Measurements from ENCODE around the gene ATMIN.

DNA sequence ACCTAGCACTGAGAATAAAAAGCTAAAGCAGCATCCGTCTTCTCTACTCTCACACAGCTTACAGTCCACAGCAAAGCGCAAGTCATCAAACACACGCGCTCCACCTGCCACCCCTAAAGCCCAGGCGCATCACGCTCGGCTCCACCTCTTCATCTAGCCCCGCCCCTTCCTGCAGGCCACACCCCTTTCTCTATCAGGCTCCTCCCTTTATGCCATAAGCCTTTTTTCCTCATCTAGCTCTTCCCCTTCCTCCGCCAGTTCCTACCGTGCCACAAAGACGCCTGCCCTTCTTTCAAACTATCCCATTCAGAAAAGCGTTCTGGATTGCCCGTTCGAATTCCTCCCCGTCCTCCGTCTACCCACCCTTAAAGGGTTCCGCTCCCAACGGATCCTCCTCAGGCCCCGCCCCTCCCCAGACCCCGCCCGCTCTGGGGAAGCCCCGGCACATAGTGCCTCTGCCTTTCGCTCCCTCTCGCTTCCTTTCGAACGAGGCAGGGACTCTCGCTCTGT, 41.0 kb downstream of the ATMIN start:
- TF ChIP-seq ZBTB33 (IDR thresholded peaks at IDR 0.05; ENCODE audit: extremely low read depth, insufficient replicate concordance, low read length) (no peak), RAD21 (IDR thresholded peaks at IDR 0.05; ENCODE audit: low read depth) (no peak), POLR2A (IDR thresholded peaks at IDR 0.05; ENCODE audit: borderline replicate concordance, extremely low read depth, insufficient read depth, insufficient read length) (no peak), EGR1 (IDR thresholded peaks at IDR 0.05; ENCODE audit: low read depth) (no peak)
- TF ChIP-seq, protein P1, sequence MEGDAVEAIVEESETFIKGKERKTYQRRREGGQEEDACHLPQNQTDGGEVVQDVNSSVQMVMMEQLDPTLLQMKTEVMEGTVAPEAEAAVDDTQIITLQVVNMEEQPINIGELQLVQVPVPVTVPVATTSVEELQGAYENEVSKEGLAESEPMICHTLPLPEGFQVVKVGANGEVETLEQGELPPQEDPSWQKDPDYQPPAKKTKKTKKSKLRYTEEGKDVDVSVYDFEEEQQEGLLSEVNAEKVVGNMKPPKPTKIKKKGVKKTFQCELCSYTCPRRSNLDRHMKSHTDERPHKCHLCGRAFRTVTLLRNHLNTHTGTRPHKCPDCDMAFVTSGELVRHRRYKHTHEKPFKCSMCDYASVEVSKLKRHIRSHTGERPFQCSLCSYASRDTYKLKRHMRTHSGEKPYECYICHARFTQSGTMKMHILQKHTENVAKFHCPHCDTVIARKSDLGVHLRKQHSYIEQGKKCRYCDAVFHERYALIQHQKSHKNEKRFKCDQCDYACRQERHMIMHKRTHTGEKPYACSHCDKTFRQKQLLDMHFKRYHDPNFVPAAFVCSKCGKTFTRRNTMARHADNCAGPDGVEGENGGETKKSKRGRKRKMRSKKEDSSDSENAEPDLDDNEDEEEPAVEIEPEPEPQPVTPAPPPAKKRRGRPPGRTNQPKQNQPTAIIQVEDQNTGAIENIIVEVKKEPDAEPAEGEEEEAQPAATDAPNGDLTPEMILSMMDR (IDR thresholded peaks at IDR 0.05 in 2 of 3, conservative IDR thresholded peaks at IDR 0.05 in 1 of 3; ENCODE audit: borderline replicate concordance in 1 of 3, insufficient read depth in 1 of 3, low read depth in 2 of 3, low read length in 2 of 3): no peak
- TF ChIP-seq, protein P2, sequence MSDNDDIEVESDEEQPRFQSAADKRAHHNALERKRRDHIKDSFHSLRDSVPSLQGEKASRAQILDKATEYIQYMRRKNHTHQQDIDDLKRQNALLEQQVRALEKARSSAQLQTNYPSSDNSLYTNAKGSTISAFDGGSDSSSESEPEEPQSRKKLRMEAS (IDR thresholded peaks at IDR 0.05): peak; percentile 85

Measured in HCT116 (cell line).